IMR-90 (cell line): ENCODE measurements around the gene STEAP3. TPM values are rescaled to one million over a fixed set of nuclear protein-coding genes. Genes with fewer than 3 reads are reported as not detected.

Experiments used
- ATAC-seq: fragments of 200-7000 bp; cut with Tn5 transposase; 2 replicates; pipeline ENCODE4 v1.9.1; 2020; ENCODE audit warnings: low read depth, mild to moderate bottlenecking, moderate library complexity
- BruUV-seq: library from RNA; stranded (reverse); fragments of 400-500 nt; replicated peaks from 2 replicates; lab custom pipeline; 2021; lab: Mats Ljungman, UMichigan
- CTCF ChIA-PET: fragments of 300-600 bp; formaldehyde crosslinking; extraction: SDS; loops from one replicate; lab custom pipeline; 2021; ENCODE audit warnings: antibody characterized with exemption; lab: Yijun Ruan, JAX
- POLR2A ChIA-PET: fragments of 300-600 bp; sonication (Branson Sonifier 250); formaldehyde crosslinking; loops from one replicate; lab custom pipeline; 2022; ENCODE audit warnings: antibody characterized with exemption; ENCODE audit not compliant: unreplicated experiment; lab: Charles Lee
- DNase-seq: peaks from one replicate; pipeline ENCODE4 v3.0.0; 2013
- H2AFZ ChIP-seq: replicated peaks from 2 replicates; pipeline ENCODE3; 2013; ENCODE audit warnings: low read length, mild to moderate bottlenecking; ENCODE audit not compliant: poor library complexity
- H2AK5ac ChIP-seq: 2 replicates; pipeline ENCODE4 v1.6.1; 2013; ENCODE audit warnings: low read depth, low read length, inconsistent platforms
- H2AK9ac ChIP-seq: replicated peaks from 2 replicates; pipeline ENCODE3; 2013; ENCODE audit warnings: mild to moderate bottlenecking, low read depth, low read length, moderate library complexity; ENCODE audit not compliant: poor library complexity
- H2BK120ac ChIP-seq: 2 replicates; pipeline ENCODE4 v1.6.1; 2013; ENCODE audit warnings: low read depth, low read length, inconsistent platforms
- H2BK15ac ChIP-seq: 3 replicates; pipeline ENCODE4 v1.6.1; 2013; ENCODE audit warnings: low read depth, low read length, inconsistent platforms
- H2BK20ac ChIP-seq: 2 replicates; pipeline ENCODE4 v1.6.1; 2013; ENCODE audit warnings: low read depth, mild to moderate bottlenecking, inconsistent platforms, low read length, moderate library complexity
- H2BK5ac ChIP-seq: 2 replicates; pipeline ENCODE4 v1.6.1; 2013; ENCODE audit warnings: mild to moderate bottlenecking, low read depth, low read length, inconsistent platforms; ENCODE audit not compliant: poor library complexity, severe bottlenecking
- H3K14ac ChIP-seq: replicated peaks from 2 replicates; pipeline ENCODE4 v1.6.1; 2013; ENCODE audit warnings: low read depth, low read length, inconsistent platforms
- H3K18ac ChIP-seq: 2 replicates; pipeline ENCODE4 v1.6.1; 2013; ENCODE audit warnings: low read depth, low read length, control low read depth
- H3K23ac ChIP-seq: 2 replicates; pipeline ENCODE4 v1.6.1; 2013; ENCODE audit warnings: low read depth, low read length, inconsistent platforms
- H3K27ac ChIP-seq: 2 replicates; pipeline ENCODE4 v1.5.1; 2013; ENCODE audit warnings: mild to moderate bottlenecking, control low read depth, low read length; ENCODE audit not compliant: insufficient read depth
- H3K27me3 ChIP-seq: 2 replicates; pipeline ENCODE4 v1.6.1; 2013; ENCODE audit warnings: low read length; ENCODE audit not compliant: control insufficient read depth, insufficient read depth
- H3K36me3 ChIP-seq: 2 replicates; pipeline ENCODE4 v1.6.1; 2013; ENCODE audit warnings: low read length, mixed read lengths; ENCODE audit not compliant: control insufficient read depth, insufficient read depth
- H3K4ac ChIP-seq: 2 replicates; pipeline ENCODE4 v1.6.1; 2013; ENCODE audit warnings: low read depth, low read length, inconsistent platforms
- H3K4me1 ChIP-seq: 2 replicates; pipeline ENCODE4 v1.6.1; 2013; ENCODE audit warnings: low read length, mixed read lengths; ENCODE audit not compliant: control insufficient read depth, insufficient read depth
- H3K4me2 ChIP-seq: 2 replicates; pipeline ENCODE4 v1.6.1; 2013; ENCODE audit warnings: low read depth, mild to moderate bottlenecking, control low read depth, low read length, moderate library complexity
- H3K4me3 ChIP-seq: 2 replicates; pipeline ENCODE4 v1.5.1; 2013; ENCODE audit warnings: low read depth, mild to moderate bottlenecking, control low read depth, low read length, moderate library complexity; ENCODE audit not compliant: insufficient read depth
- H3K56ac ChIP-seq: 2 replicates; pipeline ENCODE4 v1.6.1; 2013; ENCODE audit warnings: low read length, inconsistent platforms; ENCODE audit not compliant: insufficient read depth; ENCODE audit errors: extremely low read depth
- H3K79me1 ChIP-seq, 2 experiments: 2 replicates each; pipeline ENCODE4 v1.6.1; 2013; ENCODE audit warnings: low read length in 2 of 2, inconsistent platforms in 1 of 2, low read depth in 1 of 2
- H3K9ac ChIP-seq: 2 replicates; pipeline ENCODE4 v1.6.1; 2013; ENCODE audit warnings: low read depth, low read length, control low read depth
- H3K9me1 ChIP-seq: 2 replicates; pipeline ENCODE4 v1.6.1; 2013; ENCODE audit warnings: low read length, inconsistent platforms; ENCODE audit not compliant: insufficient read depth
- H3K9me3 ChIP-seq: 2 replicates; pipeline ENCODE4 v1.6.1; 2013; ENCODE audit warnings: low read length; ENCODE audit not compliant: control insufficient read depth, insufficient read depth
- H4K20me1 ChIP-seq: 2 replicates; pipeline ENCODE4 v1.6.1; 2013; ENCODE audit warnings: low read length, inconsistent platforms; ENCODE audit not compliant: insufficient read depth
- H4K5ac ChIP-seq: 2 replicates; pipeline ENCODE4 v1.6.1; 2013; ENCODE audit warnings: mild to moderate bottlenecking, low read depth, low read length, control low read depth
- H4K8ac ChIP-seq, 2 experiments: 2 replicates each; pipeline ENCODE4 v1.6.1; 2013; ENCODE audit warnings: low read depth in 2 of 2, low read length in 2 of 2, control low read depth in 1 of 2, inconsistent platforms in 1 of 2
- H4K91ac ChIP-seq: 2 replicates; pipeline ENCODE4 v1.6.1; 2013; ENCODE audit warnings: low read depth, low read length, inconsistent platforms; ENCODE audit not compliant: insufficient read depth
- BHLHE40 ChIP-seq: fragments of 150-350 bp; IDR thresholded peaks from 2 replicates; pipeline ENCODE4 v1.6.1; 2016; ENCODE audit warnings: mild to moderate bottlenecking, low read depth, low read length
- CEBPB ChIP-seq: IDR thresholded peaks from 2 replicates; pipeline ENCODE4 v1.6.1; 2012; ENCODE audit warnings: low read depth, low read length, improper control_type of control experiment
- CHD1 ChIP-seq: IDR thresholded peaks from 2 replicates; pipeline ENCODE4 v1.6.1; 2012; ENCODE audit warnings: low read depth, low read length, improper control_type of control experiment
- FOS ChIP-seq: fragments of 150-350 bp; IDR thresholded peaks from 2 replicates; pipeline ENCODE4 v1.6.1; 2016; ENCODE audit warnings: low read depth, low read length
- MAFK ChIP-seq: IDR thresholded peaks from 2 replicates; pipeline ENCODE4 v1.6.1; 2012; ENCODE audit warnings: low read depth, low read length, improper control_type of control experiment
- MXI1 ChIP-seq: IDR thresholded peaks from 2 replicates; pipeline ENCODE4 v1.6.1; 2012; ENCODE audit warnings: low read depth, mild to moderate bottlenecking, low read length, moderate library complexity, borderline replicate concordance
- POLR2A ChIP-seq: IDR thresholded peaks from 2 replicates; pipeline ENCODE4 v1.6.1; 2012; ENCODE audit warnings: mild to moderate bottlenecking, low read depth, low read length
- RAD21 ChIP-seq: IDR thresholded peaks from 2 replicates; pipeline ENCODE4 v1.6.1; 2012; ENCODE audit warnings: low read length, improper control_type of control experiment
- RCOR1 ChIP-seq: IDR thresholded peaks from 2 replicates; pipeline ENCODE4 v1.6.1; 2012; ENCODE audit warnings: mild to moderate bottlenecking, low read length, improper control_type of control experiment; ENCODE audit not compliant: insufficient replicate concordance
- SMC3 ChIP-seq: fragments of 150-350 bp; IDR thresholded peaks from 2 replicates; pipeline ENCODE4 v1.6.1; 2016; ENCODE audit warnings: low read depth, mild to moderate bottlenecking, antibody characterized with exemption, low read length, moderate library complexity
- WGBS, 2 experiments: methylation state at CpG; one replicate each; pipeline versions ENCODE4 v1.1.5 to v1.1.7; 2013; ENCODE audit warnings: missing lambda C conversion rate in 2 of 2; ENCODE audit not compliant: insufficient read length in 1 of 2; ENCODE audit errors: extremely low coverage in 2 of 2; 5-methylcytosine and 5-hydroxymethylcytosine counted together
- dilution Hi-C: fragments of 300-500 bp; cut with HindIII; formaldehyde crosslinking; loops from one replicate; pipeline ENCODE4 v1.14.3; 2018; ENCODE audit warnings: low sequenced_read_pairs; ENCODE audit not compliant: unreplicated experiment
- in situ Hi-C: fragments of 300-500 bp; cut with MboI; formaldehyde crosslinking; loops from 3 replicates; pipeline ENCODE4 v1.14.3; 2019; ENCODE audit warnings: low sequenced_read_pairs, inconsistent platforms, mixed read lengths
- intact Hi-C: fragments of 100-400 bp; cut with micrococcal nuclease; formaldehyde crosslinking; loops from 2 replicates; pipeline ENCODE4 v1.10.0; 2022
- polyA plus RNA-seq, 3 experiments: library from polyadenylated mRNA; depleted of rRNA; stranded (reverse); fragments of >200 nt; gene quantifications; 2 replicates each; pipeline ENCODE4 v1.2.3, GENCODE V29; 2012; ENCODE audit warnings: low replicate concordance in 1 of 3
- total RNA-seq: library from RNA; depleted of rRNA; stranded (reverse); fragments of >200 nt; gene quantifications from 2 replicates; pipeline ENCODE4 v1.2.3, GENCODE V29; 2012

The STEAP3 gene
- total and polyA plus RNA-seq, 2 of the 4 experiments (the other 2 are of a cell fraction): 19.4 to 43.9 TPM

DNA sequence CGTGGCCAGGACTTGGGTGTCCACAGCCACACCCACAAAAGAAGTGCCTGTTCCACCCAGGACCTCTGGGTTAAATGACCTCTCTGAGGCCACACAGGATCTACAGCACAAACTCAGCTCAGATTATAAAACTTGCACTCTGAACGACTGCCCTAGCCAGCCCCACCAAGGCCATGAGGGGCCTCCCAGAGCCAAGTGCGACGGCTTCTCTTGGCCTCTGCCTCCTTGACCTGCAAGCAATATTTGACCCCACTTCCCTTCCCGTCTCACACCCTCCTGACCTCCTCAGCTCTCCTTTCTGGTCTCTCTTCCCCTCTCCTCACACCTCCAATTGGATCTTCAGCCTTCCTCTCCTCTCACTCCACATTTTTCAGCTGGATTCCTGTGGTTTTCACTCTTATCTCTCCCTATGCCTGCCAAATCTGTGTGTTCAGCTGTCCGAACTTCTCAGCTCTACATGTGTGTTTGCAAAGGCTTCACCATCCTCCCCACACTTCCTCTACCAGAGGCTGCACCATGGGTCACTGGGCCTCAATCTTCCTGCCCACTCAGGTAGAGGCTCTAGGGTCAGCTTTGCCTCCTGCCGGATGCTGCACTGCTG lies 25.3 kb upstream of the STEAP3 start:
- ChIA-PET CTCF (interaction anchor here (0.9 to 1.5 kb wide), 2 partner anchors 21 to 93 kb away, joined by 3 to 5 read pairs; no protein-coding TSS in a partner anchor), POLR2A (interaction anchor here (0.9 kb wide), 1 partner anchor 11 kb away, joined by 4 read pairs; no protein-coding TSS in a partner anchor)
- no peaks in the 10 kb centered on the region for H3K79me1 ChIP-seq
- peaks cover 22% of the 10 kb centered on the region for H3K27me3 ChIP-seq
- H4K20me1 ChIP-seq: no peaks in the 10 kb centered on the region
- H3K23ac ChIP-seq: peak overlapping the region; percentile 82
- H2BK5ac ChIP-seq: peak overlapping the region; percentile 14
- no peak overlapping the region for H2AK5ac ChIP-seq
- H3K56ac ChIP-seq: peak overlapping the region; percentile 16; the same call in 1 of the 2 replicates
- peak overlapping the region; percentile 80 for H2BK20ac ChIP-seq
- H2AFZ ChIP-seq: peak overlapping the region; percentile 44
- no peaks in the 10 kb centered on the region for H3K36me3 ChIP-seq
- H3K9me1 ChIP-seq: no peaks in the 10 kb centered on the region
- ATAC-seq: peak; percentile 76
- no peak overlapping the region for H3K4me3 ChIP-seq
- dilution Hi-C loops: no loop called here
- peak overlapping the region; percentile 74 for H4K91ac ChIP-seq
- H3K18ac ChIP-seq: peak overlapping the region; percentile 68
- H3K9ac ChIP-seq: peak overlapping the region; percentile 4; the same call in 1 of the 2 replicates
- no peak overlapping the region for H3K14ac ChIP-seq
- BruUV-seq: no TSS peak
- peaks cover 18% of the 10 kb centered on the region for H3K4me1 ChIP-seq
- H2BK120ac ChIP-seq: peak overlapping the region; percentile 59; the same call in 1 of the 2 replicates
- H2AK9ac ChIP-seq: peak overlapping the region; percentile 56
- H3K27ac ChIP-seq: peak overlapping the region; percentile 84; the same call in 1 of the 2 replicates
- intact Hi-C loops: no loop called here
- 31% methylated on average over 4 of the region's 7 CpGs; no CpG with 5 or more reads in 1 of the 2 experiments for WGBS, 2 experiments
- in situ Hi-C loops: no loop called here
- peak overlapping the region; percentile 14; the same call in 1 of the 2 replicates for H4K5ac ChIP-seq
- H3K4ac ChIP-seq: peak overlapping the region; percentile 68
- peak overlapping the region in 1 of 2 experiments; percentile 23; a peak in 2 of 4 replicates for H4K8ac ChIP-seq
- no peak for TF ChIP-seq CEBPB
- no peak for TF ChIP-seq SMC3
- no peak for TF ChIP-seq MAFK
- no peak for TF ChIP-seq RAD21
- no peak for TF ChIP-seq BHLHE40
- TF ChIP-seq RCOR1: no peak
- no peak for TF ChIP-seq MXI1
- TF ChIP-seq POLR2A: no peak
- no peak for TF ChIP-seq FOS
- TF ChIP-seq CHD1: no peak
- DNase-seq: peak; percentile 41
- no peaks in the 10 kb centered on the region for H3K9me3 ChIP-seq
- no peak overlapping the region; the same call in 2 of the 3 replicates for H2BK15ac ChIP-seq
- peak overlapping the region; percentile 67 for H3K4me2 ChIP-seq
